ENCODE results near the gene BTD.
A peak's percentile ranks its signal among the peaks of the same experiment; 100 is the strongest.

- TF ChIP-seq POLR2A (IDR thresholded peaks at IDR 0.05; ENCODE audit: low read length) (no peak), CTCF (IDR thresholded peaks at IDR 0.05) (peak; percentile 69), HDAC2 (IDR thresholded peaks at IDR 0.05) (no peak), SMC3 (IDR thresholded peaks at IDR 0.05) (peak; percentile 54), RCOR1 (IDR thresholded peaks at IDR 0.05; ENCODE audit: low read depth, low read length) (no peak), POLR2AphosphoS2 (conservative IDR thresholded peaks at IDR 0.05; ENCODE audit: low read length) (no peak)
Observed at GRCh38 chr3:15557511-15557946, 44.0 kb upstream of the BTD start.
